Cardiac fibroblast (primary cell): ENCODE results near the gene RBMS3.
"Not testable (repeated sequence)": the region's sequence is repeated elsewhere in the genome, so short reads cannot be mapped to it uniquely, and the experiment has no call there.

Experiments used
- DNase-seq, 2 donors: peaks; one replicate each; pipeline versions ENCODE4 v3.0.0 to v3.0.0-alpha.2; 2010; ENCODE audit warnings: low read depth in 2 of 2
- H3K4me3 ChIP-seq, 2 donors: replicated peaks in 1 of 2; 1 replicate in 1 of 2; 2 replicates in 1 of 2; pipeline ENCODE4 v1.5.1; 2011; ENCODE audit warnings: low read depth in 2 of 2, low read length in 2 of 2, mild to moderate bottlenecking in 2 of 2, moderate library complexity in 1 of 2
- TF ChIP-seq, protein P1 (sequence below): IDR thresholded peaks from one replicate; pipeline ENCODE4 v1.5.1; 2011; ENCODE audit warnings: low read depth, mild to moderate bottlenecking, low read length, inconsistent platforms

Gene RBMS3

DNA sequence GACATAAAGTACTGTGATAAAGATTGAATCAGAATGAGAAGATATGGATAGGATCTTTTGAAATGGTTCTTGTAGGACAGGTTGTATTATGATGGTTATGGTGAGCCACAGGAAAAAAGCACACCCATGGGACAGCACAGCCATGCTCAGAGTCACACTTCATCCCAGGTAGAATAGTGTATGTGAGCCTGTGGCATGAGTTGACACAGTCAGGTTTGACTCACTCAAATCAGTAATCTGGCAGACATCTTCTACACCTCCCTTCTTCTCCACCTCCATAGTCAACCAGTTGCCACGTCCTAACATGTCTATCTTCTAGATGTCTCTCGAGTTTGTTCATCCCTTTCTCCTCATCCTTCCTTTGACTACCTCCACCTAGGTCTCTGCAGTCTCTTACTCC is 176.0 kb downstream of the RBMS3 start:
- no peak overlapping the region for H3K4me3 ChIP-seq
- no peak for DNase-seq
- TF ChIP-seq, protein P1, sequence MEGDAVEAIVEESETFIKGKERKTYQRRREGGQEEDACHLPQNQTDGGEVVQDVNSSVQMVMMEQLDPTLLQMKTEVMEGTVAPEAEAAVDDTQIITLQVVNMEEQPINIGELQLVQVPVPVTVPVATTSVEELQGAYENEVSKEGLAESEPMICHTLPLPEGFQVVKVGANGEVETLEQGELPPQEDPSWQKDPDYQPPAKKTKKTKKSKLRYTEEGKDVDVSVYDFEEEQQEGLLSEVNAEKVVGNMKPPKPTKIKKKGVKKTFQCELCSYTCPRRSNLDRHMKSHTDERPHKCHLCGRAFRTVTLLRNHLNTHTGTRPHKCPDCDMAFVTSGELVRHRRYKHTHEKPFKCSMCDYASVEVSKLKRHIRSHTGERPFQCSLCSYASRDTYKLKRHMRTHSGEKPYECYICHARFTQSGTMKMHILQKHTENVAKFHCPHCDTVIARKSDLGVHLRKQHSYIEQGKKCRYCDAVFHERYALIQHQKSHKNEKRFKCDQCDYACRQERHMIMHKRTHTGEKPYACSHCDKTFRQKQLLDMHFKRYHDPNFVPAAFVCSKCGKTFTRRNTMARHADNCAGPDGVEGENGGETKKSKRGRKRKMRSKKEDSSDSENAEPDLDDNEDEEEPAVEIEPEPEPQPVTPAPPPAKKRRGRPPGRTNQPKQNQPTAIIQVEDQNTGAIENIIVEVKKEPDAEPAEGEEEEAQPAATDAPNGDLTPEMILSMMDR = no peak

DNA sequence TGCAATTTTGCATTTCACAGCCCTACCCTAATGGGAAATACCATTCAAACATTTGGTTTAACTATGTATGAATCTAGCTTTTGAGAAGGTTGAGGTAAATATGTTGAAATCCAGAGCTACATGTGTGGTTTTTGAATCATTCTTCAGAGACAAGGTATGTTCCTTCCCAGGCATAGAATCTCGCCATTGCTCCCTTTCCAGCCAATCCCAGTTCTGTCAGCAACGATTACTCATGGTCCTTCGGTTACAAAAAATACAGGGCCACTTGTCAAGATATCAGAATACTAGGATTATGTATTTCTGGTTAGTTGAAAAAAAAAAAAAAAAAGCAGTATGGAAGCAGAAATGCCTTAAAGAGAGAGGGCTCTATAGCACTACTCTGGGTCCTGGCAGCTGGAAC is 182.4 kb downstream of the RBMS3 start:
- H3K4me3 ChIP-seq = no peak overlapping the region
- peak in 1 of 2 donors; percentile 24 for DNase-seq
- TF ChIP-seq, protein P1 = no peak

DNA sequence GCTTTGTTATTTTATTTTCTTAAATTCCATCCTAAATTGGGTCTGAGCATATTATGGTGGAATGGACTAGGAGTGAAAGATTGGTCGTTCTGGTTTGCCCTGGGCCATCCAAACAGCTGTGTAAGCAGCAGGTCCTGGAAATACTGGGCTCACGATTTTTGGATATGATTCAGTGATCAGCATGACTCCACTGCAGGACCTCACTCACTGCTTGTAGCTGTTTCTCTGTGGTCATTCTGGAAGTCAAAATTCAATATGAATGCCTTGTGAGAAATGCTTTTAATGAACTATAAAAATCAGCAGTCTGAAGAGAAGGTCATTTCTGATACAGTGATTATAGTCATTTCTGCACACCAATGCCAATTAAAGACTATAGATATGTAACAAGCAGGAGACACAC is 185.0 kb downstream of the RBMS3 start:
- peak; percentile 45 to 71 for DNase-seq
- no peak overlapping the region for H3K4me3 ChIP-seq
- TF ChIP-seq, protein P1 = no peak

DNA sequence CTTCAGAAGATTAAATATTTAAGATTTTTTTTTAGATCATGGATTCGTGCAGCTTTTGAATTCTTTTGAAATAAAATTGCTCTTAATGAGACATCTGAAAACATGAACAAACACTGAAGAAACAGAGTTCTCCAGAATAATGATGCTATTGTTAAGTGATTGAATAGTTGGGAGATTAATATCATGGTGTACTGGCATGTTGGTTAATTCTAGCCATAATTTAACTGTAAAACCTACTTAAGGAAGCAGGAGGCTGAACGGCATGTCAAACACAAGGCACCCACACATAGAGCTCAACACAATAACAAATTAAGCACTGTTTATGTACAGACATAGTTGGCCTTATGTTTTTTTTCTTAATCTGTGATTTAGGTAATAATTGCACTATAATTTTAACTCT is 185.6 kb downstream of the RBMS3 start:
- TF ChIP-seq, protein P1 = no peak
- DNase-seq = no peak
- H3K4me3 ChIP-seq = no peak overlapping the region

DNA sequence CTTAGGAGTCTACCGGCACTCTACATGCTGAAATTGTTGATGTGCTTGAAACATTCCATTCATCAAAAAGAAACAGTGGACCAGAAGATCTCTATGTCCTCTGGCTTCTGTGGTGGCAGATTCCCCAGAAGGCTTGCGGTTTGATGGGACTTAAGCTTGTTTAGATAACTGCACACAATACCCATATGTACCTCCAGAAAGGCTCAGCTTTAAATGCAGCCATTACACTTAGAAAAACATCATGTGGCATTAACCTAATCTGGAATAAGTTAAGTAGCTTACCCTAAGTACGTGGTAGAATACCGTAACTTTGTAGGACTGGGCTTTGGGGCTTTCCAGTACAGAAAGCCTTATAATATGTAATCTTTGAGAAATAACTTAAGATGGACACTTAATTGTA is 187.3 kb downstream of the RBMS3 start:
- TF ChIP-seq, protein P1 = no peak
- H3K4me3 ChIP-seq = no peak overlapping the region
- DNase-seq = no peak

DNA sequence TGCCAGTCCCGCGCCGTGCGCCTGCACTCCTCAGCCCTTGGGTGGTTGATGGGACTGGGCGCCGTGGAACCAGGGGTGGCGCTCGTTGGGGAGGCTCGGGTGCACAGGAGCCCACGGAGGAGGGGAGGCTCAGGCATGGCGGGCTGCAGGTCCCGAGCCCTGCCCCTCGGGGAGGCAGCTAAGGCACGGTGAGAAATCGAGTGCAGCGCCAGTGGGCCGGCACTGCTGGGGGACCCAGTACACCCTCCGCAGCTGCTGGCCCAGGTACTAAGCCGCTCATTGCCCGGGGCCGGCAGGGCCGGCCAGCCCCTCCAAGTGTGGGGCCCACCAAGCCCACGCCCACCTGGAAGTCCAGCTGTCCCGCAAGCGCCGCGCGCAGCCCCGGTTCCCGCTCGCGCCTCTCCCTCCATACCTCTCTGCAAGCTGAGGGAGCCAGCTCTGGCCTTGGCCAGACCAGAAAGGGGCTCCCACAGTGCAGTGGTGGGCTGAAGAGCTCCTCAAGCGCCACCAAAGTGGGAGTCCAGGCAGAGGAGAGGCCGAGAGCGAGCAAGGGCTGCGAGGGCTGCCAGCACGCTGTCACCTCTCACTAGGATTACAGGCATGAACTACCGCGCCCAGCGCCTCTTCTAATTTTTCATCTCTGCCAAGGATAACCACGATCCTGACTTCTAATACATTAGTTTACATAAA is 192.8 kb downstream of the RBMS3 start:
- H3K4me3 ChIP-seq = not testable (repeated sequence)

DNA sequence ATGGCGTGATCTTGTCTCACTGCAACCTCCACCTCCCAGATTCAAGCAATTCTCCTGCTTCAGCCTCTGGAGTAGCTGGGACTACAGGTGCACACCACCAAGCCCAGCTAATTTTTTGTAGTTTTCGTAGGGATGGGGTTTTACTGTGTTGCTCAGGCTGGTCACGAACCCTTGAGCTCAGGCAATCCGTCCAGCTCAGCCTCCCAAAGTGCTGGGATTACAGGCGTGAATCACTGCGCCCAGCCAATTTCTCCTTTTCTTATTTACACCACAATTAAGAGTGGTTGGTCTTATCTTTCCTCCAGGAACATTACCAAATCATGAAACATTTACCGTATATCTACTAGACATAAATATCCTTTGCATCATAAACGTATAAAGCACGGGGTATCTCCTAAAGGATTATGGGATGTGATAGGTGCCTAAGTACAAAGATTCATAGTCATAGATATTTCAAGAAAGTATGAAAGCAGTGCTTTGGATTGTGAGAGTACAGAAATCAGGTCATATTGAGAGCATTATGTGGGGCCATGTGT is 194.5 kb downstream of the RBMS3 start:
- TF ChIP-seq, protein P1 = no peak
- DNase-seq = no peak
- no peak overlapping the region for H3K4me3 ChIP-seq

More for the DNA sequence above, 192.8 kb downstream of the RBMS3 start:
- DNase-seq = not testable (repeated sequence)
